Mucosa of gallbladder (tissue), 1 donor: Measurements from ENCODE around the gene ACP2. TPM values are rescaled to one million over a fixed set of nuclear protein-coding genes. Genes with fewer than 3 reads are reported as not detected.

ENCODE experiments used
- DNase-seq: peaks from one replicate; pipeline ENCODE4 v3.0.0-alpha.2; 2020; ENCODE audit warnings: low spot score
- total RNA-seq: library from RNA; stranded (reverse); gene quantifications from one replicate; pipeline ENCODE4 v1.2.1, GENCODE V29; 2021
- donor health status: DM: no; HTN: no; CAD: no.

Gene ACP2
- total RNA-seq, 1 donor from 2014 or later = 48.5 TPM

GRCh38 chr11:47269002-47269828, 20.6 kb upstream of the ACP2 start:
- peak; percentile 91 for DNase-seq

DNA sequence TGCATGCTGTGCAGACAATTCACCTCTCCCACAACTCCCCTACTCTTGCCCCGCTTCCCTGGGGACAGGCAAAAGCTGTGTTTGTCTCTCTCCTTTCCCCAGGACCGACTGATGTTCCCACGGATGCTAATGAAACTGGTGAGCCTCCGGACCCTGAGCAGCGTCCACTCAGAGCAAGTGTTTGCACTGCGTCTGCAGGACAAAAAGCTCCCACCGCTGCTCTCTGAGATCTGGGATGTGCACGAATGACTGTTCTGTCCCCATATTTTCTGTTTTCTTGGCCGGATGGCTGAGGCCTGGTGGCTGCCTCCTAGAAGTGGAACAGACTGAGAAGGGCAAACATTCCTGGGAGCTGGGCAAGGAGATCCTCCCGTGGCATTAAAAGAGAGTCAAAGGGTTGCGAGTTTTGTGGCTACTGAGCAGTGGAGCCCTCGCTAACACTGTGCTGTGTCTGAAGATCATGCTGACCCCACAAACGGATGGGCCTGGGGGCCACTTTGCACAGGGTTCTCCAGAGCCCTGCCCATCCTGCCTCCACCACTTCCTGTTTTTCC, 19.9 kb upstream of the ACP2 start:
- DNase-seq = no peak

- no peak for DNase-seq
Observed at GRCh38 chr11:47267876-47268275, 19.3 kb upstream of the ACP2 start.

DNA sequence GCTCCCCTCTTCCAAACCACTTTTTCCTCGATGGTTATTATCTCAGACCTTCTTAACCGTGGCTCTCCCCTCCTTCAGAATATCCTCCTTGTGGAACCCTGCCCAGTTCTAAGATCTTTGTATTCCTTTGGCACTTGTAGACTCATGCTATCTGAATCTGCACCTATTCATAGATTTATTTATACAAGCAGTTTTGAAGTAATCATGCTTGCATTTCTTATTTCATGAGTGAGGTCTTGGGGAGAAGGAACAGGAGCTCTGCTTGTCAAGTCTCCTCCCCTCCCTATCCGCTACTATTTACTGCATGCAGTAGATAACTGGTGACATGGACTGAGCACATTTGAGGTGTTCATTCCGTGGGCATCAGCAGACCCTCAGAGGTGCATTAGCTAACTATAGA, 15.9 kb upstream of the ACP2 start:
- DNase-seq = no peak

DNA sequence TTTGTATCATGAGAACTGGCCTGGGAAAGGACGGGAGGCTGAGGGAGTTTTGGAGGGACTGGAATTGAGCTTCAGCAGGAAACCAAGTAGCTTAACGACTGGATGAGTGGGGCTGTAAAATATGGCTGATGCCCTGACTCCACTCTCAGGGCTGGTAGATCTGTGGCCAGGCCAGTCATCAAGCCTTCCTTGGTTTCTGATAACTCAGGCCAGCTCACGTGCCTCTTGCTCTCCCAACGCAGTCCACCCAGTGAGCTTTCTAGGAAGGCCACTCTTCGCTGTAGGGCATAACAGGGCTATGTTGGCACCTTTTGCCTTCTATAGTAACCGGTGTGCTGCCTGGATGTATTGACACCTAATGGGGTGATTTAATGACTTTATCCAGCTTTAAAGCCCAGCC, 15.5 kb upstream of the ACP2 start:
- no peak for DNase-seq

DNA sequence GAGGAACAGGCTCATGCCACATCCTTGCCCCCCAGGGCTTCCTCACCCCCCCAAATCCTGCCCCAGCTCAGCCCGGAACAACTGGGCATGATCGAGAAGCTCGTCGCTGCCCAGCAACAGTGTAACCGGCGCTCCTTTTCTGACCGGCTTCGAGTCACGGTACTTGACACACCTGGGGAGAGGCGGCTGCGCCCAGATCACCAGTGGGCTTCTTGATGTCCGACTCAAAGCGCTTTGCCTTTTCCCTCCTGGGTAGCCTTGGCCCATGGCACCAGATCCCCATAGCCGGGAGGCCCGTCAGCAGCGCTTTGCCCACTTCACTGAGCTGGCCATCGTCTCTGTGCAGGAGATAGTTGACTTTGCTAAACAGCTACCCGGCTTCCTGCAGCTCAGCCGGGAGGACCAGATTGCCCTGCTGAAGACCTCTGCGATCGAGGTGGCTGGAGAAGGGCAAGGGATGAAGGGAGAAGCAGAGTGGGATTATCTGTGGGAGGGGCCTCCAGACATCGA, 12.7 kb upstream of the ACP2 start:
- no peak for DNase-seq

GRCh38 chr11:47260366-47260765, 11.8 kb upstream of the ACP2 start:
- no peak for DNase-seq

- no peak for DNase-seq
Observed at GRCh38 chr11:47259232-47259977, 10.8 kb upstream of the ACP2 start.

DNA sequence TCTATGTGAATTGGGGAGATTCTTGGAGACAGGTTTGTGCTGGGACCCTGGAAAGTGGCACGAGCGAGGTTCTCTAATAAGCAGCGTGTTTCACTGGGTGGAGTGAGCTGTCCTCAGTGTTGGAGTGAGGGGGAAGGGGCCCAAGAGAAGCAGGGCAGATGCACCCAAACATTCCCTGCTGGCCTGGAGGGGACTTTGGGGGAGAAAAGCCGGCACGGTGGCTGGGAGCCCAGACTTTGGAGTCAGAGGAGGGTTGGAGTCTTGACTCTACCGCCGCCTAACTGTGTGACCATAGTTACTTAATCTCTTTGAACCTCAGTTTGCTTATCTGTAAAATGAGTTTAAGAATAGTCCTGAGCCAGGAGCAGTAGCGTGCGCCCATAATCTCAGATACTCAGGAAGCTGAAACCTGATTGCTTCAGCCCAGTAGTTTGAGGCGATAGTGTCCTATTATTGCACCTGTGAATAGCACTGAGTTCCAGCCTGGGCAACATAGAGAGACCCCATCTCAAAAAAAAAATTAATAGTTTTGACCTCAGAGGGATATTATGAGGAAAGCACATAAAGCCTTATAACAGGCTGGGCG, 9.8 kb upstream of the ACP2 start:
- no peak for DNase-seq

DNA sequence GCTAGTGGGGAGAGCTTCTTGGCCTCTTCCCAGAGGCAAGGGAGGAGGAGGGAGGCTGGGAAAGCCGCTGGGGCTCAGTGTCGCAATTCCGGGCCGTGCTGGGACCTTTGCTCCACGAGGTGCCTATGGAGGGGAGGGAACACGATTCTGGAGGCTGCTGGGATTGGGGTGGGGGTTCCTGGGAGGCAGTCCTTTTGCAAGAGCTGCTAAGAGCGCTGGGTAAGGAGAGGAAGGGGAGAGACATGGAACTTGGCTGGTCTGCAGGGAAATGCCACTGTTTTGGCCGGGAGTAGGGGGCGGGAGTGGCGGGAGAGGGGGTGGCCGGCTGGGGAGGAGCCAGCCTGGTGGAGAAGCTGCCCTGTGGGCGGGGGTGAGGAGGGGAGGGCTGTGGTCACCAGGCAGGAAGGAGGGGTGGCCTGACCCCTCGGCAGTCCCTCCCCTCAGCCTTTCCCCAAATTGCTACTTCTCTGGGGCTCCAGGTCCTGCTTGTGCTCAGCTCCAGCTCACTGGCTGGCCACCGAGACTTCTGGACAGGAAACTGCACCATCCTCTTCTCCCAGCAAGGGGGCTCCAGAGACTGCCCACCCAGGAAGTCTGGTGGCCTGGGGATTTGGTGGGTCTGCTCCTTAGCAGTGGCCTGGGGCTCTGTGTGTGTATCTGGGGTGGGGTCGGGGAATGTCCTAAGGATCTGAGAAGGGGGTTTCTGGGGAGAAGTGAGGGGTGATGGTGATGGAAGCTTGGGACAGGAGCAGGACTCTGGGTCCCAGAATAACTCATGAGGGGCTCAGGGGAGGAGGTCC, 9.1 kb upstream of the ACP2 start, which contains the start of gene NR1H3:
NR1H3 (plus strand) TSS at position 480 of the 800 bp plus-strand sequence. CDS start 1,221 bp downstream, outside the sequence.
- DNase-seq = peak; percentile 62

- DNase-seq = no peak
Observed at GRCh38 chr11:47257177-47257516, 8.5 kb upstream of the ACP2 start.

GRCh38 chr11:47256374-47256773, 7.8 kb upstream of the ACP2 start:
- DNase-seq = no peak

GRCh38 chr11:47254386-47254785, 5.8 kb upstream of the ACP2 start:
- no peak for DNase-seq

- no peak for DNase-seq
Observed at GRCh38 chr11:47253660-47254059, 5.0 kb upstream of the ACP2 start.

- no peak for DNase-seq
Observed at GRCh38 chr11:47251751-47252150, 3.1 kb upstream of the ACP2 start.

DNA sequence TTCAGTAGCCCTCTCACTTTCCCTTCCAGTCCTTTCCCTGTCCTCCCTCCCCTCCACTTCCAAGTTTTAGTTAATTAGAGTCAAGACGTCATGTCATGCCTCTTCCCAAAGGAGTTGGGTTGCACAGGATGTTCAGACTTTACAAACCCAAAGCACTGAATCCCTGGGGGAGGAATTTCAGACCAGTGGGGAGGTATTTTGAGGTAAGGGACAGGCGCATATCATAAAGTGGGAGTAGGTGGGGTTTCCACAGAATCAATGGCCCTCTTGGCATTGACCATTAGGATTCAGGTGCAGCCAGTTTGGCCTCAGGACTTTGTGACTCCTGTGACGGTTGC, 733 bp upstream of the ACP2 start:
- DNase-seq = no peak

- no peak for DNase-seq
Observed at GRCh38 chr11:47248304-47248663, 330 bp downstream of the ACP2 start.

DNA sequence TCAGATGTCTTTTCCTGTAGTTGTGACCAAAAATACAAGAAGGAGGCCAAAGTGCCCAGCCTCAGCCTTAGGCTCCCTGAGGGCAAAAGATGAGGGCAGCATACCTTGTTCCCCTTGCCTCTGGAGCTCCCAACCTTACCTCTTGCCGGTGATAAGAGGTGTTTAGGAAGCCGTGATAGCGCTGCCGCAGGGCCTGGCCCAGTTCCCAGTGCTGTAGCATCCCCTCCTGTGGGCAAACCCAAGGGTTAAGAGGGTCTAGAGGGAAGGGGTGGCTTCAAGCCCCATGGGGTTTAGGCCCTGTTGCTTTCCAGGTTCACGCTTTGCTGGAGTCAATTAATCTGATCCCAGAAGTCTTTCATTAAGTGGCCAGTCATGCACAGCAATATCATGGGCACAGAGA, 1.1 kb downstream of the ACP2 start:
- no peak for DNase-seq

DNA sequence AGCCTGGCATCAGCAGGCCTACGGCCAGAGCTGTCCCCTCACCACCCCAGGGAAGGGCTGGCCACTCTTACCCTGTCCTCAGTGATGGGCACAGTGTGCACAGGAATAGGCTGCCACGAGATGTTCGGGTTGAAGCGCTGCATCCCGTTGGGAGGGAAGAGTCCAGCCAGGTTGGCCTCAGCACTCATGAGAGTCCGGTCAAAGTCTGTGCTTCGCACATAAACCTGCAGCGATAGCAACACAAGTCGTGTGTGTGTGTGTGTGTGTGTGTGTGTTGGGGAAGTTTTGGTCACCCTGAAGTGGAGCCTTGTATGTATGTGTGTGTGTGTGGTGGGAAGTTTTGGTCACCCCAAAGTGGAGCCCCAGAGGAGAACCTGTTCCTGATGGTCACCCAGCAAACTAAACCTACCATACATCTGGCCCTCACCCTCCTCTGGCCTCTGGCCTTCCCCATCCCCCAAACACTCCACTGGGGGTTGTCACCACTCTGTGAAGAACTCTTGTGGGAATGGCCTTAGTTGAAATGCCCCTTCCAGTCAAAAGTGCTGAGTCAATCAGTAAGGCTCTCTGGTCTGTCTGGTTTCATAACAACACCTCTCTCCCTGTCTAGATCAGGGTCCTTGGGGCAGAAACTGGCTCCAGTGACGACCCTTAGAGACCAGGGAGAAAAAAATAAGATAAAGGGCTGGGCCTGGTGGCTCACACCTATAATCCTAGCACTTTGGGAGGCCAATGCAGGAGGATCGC, 2.8 kb downstream of the ACP2 start:
- DNase-seq = no peak

GRCh38 chr11:47244448-47245350, 3.9 kb downstream of the ACP2 start:
- DNase-seq = no peak
